CD4-positive, alpha-beta T cell treated with Interferon alpha-2 for 1 hour (primary cell): ENCODE results near the gene TYW1.
A peak's percentile ranks its signal among the peaks of the same experiment; 100 is the strongest.
"Not testable (repeated sequence)": the region's sequence is repeated elsewhere in the genome, so short reads cannot be mapped to it uniquely, and the experiment has no call there.

Experiments
- DNase-seq, 2 donors: peaks; one replicate each; pipeline ENCODE4 v3.0.0-alpha.2; 2020 to 2022

The TYW1 gene

DNA sequence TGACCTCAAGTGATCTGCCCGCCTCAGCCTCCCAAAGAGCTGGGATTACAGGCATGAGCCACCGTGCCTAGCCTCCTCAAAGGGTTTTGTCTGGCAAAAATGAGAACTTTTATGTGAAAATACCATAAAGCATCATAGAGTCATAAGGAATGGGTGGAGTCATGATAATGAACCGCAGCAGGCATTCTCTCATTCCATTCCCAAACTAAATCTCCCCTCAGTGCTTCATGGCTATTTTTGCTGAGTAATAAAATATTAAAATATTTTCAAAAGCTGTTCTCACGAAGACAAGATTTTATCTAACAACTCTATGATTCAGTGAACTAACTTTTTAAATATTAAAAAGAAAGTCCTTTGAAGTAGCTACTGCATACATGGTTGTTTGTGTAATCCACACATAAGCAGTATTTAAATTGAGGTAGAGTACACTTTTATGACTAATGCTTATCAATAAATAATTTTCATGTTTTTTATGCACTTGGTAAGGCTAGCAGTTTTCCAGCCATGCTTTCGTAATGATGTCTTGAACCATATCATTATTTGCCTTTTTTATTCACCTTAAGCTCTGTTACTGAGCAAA lies 195.6 kb downstream of the TYW1 start:
- not testable (repeated sequence) for DNase-seq

GRCh38 chr7:67192889-67193613 lies 196.4 kb downstream of the TYW1 start:
- not testable (repeated sequence) for DNase-seq

- not testable (repeated sequence) for DNase-seq
Measured at GRCh38 chr7:67196176-67196575, 199.5 kb downstream of the TYW1 start.

DNA sequence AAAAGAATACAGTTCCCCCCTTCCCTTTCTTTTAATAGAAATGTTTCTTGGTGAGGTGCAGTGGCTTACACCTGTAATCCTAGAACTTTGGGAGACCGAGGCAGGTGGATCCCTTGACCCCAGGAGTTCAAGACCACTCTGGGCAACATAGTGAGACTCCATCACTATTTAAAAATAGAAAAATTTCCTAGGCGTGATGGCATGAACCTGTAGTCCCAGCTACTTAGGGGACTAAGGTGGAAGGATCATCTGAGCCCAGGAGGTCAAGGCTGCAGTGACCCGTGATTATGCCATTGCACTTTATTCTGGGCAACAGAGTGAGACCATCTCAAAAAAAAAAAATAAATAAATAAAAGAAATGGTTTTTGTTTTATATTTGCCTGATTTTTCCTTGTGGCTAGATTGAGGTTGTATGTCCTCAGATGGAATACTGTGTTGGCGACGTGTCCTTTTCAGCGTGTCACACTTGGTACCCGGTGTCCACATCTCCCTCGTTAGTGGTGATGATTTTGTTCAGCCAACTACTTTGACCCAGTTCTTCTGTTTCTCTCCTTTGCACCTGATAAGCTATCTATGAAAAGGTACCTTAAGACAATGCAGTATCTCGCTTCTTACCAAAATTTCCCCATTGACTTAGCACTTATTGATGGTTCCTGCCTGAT lies 202.4 kb downstream of the TYW1 start:
- not testable (repeated sequence) for DNase-seq

GRCh38 chr7:67205772-67206171 lies 209.1 kb downstream of the TYW1 start:
- not testable (repeated sequence) for DNase-seq

- no peak for DNase-seq
Measured at GRCh38 chr7:67206452-67206851, 209.8 kb downstream of the TYW1 start.

DNA sequence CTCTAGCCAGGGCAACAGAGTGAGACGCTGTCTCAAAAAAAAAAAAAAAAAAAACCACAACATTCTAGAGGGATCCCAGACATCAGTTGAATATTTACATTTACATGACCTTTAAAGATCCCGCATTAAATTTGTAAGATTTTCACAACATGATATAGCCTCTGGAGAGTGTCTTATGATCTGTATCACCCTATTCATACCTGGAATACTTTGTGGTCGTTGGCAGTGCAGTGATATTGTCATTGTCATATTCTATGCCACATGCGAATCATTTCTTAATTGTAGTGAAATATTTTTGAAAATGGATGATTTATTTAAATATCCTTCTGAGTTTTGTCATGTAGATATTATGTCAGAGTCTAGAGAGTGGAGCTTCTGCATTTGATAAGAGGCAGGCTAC lies 212.0 kb downstream of the TYW1 start:
- not testable (repeated sequence) for DNase-seq

- no peak for DNase-seq
Measured at GRCh38 chr7:67209256-67209655, 212.6 kb downstream of the TYW1 start.

- DNase-seq: no peak
Measured at GRCh38 chr7:67210567-67210966, 213.9 kb downstream of the TYW1 start.

- not testable (repeated sequence) for DNase-seq
Measured at GRCh38 chr7:67211650-67212330, 215.2 kb downstream of the TYW1 start.

DNA sequence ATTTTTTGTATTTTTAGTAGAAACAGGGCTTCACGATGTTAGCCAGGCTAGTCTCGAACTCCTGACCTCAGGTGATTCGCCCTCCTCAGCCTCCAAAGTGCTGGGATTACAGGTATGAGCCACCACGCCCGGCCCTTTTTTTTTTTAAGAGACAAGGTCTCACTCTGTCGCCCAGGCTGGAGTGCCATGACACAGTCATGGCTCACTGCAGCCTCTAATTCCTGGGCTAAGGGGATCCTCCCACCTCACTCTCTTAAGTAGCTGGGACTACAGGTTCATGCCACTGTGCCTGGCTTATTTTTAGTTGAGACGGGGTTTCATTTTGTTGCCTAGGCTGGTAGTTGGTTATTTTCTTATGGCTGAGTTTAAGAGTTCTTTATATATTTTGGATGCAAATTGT lies 216.4 kb downstream of the TYW1 start:
- not testable (repeated sequence) for DNase-seq

DNA sequence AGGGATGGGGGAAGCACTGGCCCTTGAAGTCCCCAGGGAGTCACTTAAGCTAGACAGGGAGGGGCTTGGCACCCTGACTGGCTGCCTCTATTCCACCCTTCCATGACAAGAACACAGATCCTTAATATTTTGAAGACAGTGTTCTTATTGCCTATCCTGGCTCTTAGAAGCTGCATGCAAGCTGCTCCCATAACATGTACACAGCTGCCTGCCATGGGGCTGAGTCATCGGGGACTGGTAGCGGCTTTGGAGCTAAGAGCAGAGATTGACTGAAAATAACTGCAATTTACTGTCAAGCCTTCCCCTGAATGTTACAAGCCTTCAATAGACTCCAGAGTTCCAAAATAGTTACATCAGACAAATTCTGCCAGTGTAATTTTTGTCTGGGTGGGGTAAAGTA lies 226.9 kb downstream of the TYW1 start:
- not testable (repeated sequence) for DNase-seq

DNA sequence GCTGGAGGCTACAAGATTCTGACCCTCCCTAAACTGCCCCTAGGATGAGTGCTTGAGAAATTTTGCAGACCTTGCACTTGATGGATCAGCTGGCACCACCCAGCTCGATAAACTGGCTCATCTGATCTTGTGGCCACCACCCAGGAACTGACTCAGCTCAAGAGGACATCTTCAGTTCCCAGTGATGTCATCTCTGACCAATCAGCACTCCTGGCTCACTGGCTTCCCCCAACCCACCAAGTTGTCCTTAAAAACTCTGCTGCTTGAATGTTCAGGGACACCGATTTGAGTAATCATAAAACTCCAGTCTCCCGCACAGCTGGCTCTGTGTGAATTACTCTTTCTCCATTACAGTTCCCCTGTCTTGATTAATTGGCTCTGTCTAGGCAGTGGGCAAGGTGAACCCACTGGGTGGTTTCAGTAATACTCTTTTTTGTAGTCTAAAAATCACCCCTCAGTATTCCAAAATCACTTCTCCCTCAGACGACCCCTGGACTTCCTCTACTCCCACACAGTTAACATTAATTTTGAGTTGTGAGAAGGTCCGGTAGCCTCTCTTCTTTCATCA lies 229.8 kb downstream of the TYW1 start:
- peak in 1 of 2 donors; percentile 3 for DNase-seq

DNA sequence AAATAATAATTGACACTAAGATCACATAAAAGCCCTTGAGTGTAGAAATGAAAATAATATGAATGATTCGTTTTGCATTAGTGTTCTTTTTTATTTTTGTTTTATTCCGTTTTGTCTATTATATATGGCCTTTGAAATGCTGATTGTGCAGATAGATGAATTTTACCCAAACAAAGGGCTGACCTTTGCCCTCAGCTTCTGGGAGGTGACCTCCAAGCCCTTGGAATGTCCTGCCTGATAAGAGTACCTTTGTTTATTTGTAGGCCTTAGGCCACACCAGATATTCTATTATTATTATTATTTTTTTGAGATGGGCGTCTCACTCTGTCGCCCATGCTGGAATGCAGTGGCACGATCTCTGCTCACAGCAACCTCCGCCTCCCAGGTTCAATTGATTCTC lies 230.3 kb downstream of the TYW1 start:
- DNase-seq: not testable (repeated sequence)

- DNase-seq: not testable (repeated sequence)
Measured at GRCh38 chr7:67229018-67229417, 232.4 kb downstream of the TYW1 start.

DNA sequence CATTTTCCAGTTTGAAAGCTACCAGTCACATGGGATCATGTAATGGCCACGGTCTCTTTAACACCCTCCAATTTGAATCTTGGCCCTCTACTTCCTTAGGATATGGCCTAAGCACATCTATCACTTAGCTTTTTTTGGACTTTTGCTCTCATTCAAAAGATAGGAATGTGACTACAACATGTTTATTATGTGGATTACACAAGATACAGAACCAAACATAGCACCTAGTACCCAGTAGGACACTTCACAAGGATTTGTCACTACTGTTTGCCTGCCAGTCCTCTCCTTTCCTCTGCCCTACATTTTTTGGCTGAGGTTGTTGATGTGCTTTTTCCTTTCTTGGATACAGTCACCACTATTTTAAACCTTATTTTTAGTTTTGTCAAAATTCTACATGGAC lies 233.4 kb downstream of the TYW1 start:
- DNase-seq: not testable (repeated sequence)

- not testable (repeated sequence) for DNase-seq
Measured at GRCh38 chr7:67233506-67233905, 236.9 kb downstream of the TYW1 start.

- DNase-seq: not testable (repeated sequence)
Measured at GRCh38 chr7:67236216-67236615, 239.6 kb downstream of the TYW1 start.

DNA sequence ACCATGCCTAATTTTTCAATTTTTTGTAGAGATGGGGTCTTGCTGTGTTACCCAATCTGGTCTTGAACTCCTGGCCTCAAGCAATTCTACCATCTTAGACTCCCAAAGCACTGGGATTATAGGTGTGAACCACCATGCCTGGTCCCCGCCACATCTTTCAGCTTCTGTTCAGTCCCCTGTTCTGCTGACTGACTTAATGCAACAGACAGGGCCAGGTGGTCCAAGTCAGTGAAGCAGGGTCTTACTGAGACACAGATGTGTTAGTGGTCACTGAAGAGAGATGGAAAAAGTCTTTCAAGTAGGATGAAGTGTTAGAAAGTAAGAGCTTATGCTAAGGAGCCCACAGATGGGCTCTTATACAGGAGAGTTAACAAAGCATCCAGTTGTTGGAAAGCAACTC lies 246.2 kb downstream of the TYW1 start:
- DNase-seq: not testable (repeated sequence)

GRCh38 chr7:67248364-67248763 lies 251.7 kb downstream of the TYW1 start:
- DNase-seq: not testable (repeated sequence)

GRCh38 chr7:67251986-67252558 lies 255.4 kb downstream of the TYW1 start:
- DNase-seq: no peak

GRCh38 chr7:67255076-67255475 lies 258.4 kb downstream of the TYW1 start:
- not testable (repeated sequence) for DNase-seq

- not testable (repeated sequence) for DNase-seq
Measured at GRCh38 chr7:67257779-67258178, 261.1 kb downstream of the TYW1 start.
